GM03348 (cell line): Measurements from ENCODE around the gene TTC28.
"Not testable (repeated sequence)": the region's sequence is repeated elsewhere in the genome, so short reads cannot be mapped to it uniquely, and the experiment has no call there.

ENCODE experiments used
- DNase-seq: peaks from one replicate; pipeline ENCODE4 v3.0.0; 2012; ENCODE audit warnings: low spot score

Gene TTC28

DNA sequence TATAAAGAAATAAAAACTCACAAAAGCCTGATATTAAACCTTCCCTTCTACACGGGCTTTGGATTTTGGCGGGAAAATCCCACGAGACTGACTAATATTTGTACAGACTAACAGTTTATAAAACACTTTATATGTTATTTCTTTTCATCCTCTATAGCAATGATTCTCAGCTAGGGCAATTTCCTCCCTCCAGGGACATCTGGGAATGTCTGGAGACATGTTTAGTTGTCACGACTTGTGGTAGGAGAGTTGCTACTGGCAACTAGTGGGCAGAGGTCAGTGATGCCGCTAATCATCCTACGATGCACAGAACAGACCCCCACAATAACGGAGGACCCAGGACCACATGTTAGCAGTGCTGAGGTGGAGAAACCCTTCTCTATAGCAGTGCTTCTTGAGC, 455.8 kb downstream of the TTC28 start:
- no peak for DNase-seq

DNA sequence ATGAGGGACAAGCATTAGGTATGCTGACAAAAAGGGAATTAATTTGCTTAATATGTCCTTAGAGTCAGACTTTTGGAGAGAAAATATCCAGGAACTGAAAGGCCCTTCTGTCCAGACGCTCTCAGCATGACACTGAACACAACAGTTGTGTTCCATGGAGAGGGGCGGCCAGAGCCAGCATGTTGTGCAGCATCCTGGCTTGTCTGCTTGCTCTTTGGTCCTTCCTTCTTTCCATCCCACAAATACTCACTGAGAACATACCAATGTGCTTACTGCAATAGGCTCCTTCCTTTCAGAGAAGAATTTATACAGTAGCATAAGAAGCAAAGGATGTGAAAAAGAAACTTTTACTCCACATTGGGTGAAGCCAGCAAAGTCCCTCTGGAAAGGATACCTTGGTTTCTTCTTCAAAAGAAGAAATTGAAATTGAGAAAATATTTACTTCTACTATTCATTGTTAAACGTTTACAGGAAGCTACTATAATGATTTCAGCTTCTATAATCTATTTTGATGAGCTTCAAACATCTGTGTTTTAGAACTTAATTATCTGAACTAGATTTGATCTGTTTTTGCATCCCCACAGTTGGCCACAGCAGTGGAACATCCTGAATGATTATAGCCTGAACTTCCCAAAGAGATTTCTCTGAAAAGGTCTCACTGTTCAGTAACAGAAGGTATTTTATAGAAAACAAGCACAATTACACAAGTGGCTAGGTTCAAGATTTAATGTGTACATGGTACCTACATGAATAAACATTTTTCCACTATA, 456.5 kb downstream of the TTC28 start:
- peak; percentile 48 for DNase-seq

DNA sequence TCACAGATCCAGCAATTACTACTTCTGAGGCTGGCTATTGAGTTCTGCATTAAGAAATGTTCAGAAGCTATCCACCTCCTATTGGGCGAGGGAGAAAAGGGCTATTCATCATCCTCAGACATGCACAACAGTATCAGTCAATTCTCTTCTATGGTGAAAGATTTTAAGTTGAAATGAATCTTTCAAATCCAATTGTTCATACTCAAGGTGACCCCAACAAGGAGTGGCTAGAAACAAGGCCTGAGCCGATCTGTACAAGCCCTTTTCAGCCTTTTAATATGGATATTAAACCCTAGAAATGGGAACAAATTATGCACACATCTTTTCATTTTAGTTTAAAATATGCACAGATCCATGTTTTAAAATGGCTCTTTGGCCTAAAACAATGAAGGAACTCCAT, 457.1 kb downstream of the TTC28 start:
- DNase-seq: no peak

DNA sequence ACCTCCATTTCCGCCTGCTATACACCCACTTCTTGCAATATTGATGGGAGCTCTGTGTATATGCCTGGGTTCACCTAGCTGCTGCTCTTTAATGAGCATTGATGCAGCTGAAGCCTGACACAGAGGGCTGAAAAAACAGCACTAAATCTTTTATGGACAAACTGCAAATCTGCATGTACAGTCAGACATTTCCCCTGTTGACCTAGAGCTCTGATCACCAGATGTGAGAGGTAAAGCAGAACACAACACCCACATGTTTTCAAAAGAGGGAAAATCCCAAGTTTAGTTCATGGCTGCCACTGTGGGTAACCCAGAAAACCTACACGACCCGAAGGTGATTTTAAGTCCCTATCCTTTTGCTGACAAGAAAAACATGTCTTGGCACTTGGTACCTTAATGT, 457.6 kb downstream of the TTC28 start:
- no peak for DNase-seq

DNA sequence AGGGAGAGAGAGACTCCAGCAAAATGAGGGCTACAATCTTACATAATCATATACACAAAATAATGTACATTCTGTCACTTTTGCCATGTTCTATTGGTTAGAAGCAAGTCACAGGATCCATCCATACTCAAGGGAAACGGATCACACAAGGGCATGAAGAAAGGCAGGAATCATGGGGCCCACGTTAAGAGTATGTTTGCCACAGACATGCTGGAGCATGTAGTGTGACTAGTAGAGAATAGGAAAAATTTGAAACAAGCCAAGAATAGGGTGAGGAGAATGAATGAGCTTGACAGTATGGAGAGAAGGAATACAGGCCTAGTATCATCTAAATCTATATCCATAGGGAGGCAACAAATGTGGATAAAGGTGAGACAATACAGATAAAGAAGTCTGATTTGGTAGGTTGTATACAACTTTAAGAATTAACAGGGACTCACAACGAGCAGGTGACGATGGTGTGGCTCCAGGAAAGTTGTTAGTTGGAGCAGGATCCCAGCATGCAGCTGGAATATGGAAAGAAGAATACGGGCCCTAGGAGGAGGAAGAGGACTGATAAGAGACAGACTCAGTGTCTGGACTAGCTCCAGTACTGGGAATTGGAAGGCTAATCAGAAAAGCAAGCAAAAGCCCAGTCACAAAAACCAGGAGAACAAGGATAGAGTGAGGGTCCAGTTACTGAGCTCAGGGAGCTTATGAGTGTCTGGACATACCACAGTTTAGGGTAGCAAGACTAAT, 458.8 kb downstream of the TTC28 start:
- DNase-seq: no peak

DNA sequence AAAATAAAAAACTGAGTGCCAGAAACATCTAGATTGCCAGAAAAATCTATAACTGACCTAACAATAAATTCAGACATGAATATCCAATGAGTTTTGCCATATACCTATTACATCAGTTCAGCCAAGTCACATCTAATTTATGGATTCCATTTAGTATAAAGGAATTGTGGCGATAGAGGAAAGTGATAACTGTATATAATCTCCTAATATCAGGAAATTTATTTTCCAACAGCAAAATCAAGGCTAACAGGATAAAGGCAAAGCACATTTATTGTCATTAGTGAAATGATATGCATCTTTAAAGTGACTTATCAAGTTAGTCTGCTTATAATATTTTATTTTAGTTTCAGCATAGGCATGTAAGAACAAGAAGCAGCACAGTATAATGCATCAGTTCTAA, 462.4 kb downstream of the TTC28 start:
- no peak for DNase-seq

DNA sequence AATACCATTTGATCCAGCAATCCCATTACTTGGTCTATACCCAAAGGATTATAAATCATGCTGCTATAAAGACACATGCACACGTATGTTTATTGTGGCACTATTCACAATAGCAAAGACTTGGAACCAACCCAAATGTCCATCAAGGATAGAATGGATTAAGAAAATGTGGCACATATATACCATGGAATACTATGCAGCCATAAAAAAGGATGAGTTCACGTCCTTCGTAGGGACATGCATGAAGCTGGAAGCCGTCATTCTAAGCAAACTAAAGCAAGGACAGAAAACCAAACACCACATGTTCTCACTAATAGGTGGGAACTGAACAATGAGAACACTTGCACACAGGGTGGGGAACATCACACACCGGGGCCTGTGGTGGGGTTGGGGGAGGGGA, 464.9 kb downstream of the TTC28 start:
- not testable (repeated sequence) for DNase-seq

DNA sequence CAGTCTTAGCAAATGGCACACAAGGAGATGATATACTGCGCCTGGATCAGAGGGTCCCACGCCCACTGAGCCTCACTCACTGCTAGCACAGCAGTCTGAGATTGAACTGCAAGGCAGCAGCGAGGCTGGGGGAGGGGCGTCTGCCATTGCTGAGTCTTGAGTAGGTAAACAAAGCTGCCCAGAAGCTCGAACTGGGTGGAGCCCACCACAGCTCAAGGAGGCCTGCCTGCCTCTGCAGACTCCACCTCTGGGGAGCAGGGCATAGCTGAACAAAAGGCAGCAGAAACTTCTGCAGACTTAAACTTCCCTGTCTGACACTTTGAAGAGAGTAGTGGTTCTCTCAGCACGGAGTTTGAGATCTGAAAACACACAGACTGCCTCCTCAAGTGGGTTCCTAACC, 470.2 kb downstream of the TTC28 start:
- DNase-seq: not testable (repeated sequence)

DNA sequence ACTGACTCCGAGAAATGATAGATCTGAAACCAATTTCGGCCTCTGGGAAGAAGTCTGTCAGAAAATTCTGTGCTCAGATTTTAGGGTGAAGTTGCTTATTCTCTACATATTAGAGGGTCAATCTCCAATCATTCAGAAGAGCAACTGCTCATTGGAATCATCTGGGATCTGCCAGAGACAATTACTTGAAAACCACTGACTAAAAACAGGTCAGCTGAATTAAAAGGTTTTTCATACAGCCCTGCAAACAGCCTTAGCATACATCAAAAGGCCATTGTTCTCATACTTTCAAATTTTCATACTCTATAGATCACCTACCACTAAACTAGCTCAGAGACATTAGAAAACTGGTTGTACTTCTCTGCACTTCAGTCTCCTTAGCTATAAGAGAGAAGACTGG, 470.9 kb downstream of the TTC28 start:
- no peak for DNase-seq

DNA sequence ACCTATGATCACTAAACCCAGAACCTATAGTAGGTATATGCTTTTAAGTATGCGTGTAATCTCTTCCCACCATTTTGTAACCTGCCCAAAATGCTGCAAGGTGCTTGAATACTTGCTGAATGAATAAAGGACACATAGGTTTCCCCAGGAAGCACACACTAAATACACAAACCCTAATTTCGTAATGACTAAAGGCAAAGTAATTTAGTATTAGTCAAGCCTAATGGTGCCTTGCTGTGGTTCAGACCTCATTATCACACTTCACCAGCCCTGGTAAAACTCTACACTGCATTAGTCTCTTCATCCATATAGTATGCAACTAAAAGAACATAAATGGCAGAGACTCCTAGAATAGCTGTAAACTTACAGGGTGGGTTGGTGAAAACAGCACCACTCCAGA, 471.6 kb downstream of the TTC28 start:
- DNase-seq: no peak

DNA sequence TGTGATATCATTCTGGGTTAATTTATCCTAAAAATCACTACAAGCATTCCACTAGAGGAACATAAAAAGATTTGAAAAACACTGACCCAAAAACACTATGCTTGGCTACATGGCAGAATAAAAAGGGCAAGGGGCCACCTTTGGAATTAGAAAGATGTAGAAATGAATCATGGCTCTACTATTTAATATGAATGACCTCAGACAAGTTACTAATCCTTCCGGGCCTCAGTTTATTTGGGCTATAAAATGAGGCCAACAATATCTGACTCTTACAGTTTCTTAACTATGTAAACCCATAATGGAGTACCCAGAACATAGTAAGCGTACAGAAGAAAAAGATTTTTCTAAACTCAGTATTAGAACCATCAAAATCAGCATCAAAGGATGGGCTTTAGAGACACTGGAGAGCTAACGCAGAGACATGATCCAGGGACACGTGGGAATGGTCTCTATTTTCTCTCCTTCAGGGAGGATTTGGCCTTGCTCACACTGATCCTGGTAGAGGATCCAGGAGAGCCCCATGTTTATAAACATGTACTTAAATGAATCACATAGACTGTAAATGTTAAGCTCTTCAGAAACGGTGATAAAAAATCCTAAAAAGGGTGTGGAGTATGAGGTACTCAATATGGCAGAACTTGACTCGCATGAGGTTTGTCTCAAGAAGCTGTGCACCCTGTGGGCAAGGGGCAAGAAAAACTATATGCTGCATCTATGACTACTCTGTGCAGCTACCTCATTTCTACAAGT, 472.2 kb downstream of the TTC28 start:
- DNase-seq: peak; percentile 22

DNA sequence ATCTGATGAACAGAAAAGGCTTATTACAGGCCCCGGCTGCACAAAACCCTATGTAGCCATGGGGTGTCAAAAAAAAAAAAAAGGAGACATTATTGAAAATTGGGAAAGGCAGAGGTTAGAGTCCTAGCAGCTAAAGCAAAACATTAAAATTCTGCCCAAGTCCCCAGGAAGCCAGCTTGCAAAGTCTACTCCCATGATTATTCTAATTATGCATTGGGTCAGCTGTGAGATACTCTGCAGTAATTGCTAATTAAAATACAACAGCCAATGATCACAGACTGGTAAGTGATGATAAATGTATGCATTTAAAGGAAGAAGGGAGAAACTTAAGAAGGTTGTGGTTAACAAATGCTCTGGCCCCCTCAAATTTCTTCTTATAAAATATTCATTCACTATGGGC, 473.7 kb downstream of the TTC28 start:
- DNase-seq: no peak

DNA sequence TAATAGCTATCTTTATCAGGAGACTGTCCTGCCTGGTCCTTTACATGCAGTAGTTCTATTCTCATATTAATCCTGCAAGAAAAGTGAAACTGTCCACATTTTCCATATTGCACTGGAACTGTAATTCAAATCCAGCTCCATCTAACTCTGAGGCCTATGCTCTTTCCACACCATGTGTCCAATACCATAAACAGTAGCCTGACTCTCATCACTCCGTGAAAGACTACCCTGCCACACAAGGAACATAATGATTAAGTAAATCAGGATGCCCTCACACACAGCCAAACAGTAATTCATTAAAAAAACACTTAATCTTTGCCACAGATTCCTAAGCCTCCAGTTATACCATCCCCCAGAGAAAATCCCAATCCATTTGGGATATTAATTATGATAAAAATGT, 475.3 kb downstream of the TTC28 start:
- no peak for DNase-seq

DNA sequence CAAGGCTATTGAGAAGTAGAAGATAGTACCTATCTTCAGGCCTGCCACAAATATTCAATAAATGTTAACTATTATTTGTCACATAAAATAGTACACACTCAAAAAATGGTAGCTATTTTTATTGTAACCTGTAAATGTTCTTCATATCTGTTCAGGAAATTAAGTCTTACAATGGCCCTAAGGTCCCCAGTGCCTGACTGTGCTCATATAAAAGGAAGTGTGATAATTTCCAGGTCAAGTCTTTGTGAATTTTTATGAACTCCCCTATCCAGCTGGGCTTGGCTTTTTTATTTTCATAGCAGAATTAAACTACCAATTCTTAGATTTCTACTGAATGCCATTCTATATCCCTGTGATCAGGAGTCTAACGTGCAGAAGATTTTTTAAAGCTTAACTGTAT, 476.4 kb downstream of the TTC28 start:
- DNase-seq: no peak

DNA sequence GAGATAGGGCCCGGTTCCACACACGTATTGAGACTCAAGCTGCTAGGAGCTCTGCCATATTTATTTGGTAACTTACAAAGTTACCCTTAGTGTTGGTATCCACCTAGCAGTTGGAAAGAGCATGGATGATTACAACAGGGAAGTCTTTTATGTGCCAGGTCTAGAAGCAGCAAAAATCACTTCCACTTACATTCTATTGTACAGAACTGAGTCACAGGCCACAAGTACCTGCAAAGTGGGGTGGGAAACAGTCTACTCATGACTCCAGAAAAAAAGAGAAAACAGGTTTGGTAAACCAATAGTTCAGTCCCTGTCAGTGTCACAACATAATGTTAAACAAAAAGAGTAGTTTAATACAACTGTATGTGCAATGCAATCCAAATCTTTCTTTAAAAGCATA, 480.9 kb downstream of the TTC28 start:
- DNase-seq: no peak

DNA sequence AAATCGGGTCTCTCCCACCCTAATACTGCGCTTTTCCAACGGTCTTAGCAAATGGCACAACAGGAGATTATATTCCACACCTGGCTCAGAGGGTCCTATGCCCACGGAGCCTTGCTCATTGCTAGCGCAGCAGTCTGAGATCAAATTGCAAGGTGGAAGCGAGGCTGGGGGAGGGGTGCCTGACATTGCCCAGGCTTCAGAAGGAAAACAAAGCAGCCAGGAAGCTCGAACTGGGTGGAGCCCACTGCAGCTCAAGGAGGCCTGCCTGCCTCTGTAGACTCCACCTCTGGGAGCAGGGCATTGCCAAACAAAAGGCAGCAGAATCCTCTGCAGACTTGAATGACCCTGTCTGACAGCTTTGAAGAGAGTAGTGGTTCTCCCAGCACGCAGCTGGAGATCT, 488.1 kb downstream of the TTC28 start:
- not testable (repeated sequence) for DNase-seq

DNA sequence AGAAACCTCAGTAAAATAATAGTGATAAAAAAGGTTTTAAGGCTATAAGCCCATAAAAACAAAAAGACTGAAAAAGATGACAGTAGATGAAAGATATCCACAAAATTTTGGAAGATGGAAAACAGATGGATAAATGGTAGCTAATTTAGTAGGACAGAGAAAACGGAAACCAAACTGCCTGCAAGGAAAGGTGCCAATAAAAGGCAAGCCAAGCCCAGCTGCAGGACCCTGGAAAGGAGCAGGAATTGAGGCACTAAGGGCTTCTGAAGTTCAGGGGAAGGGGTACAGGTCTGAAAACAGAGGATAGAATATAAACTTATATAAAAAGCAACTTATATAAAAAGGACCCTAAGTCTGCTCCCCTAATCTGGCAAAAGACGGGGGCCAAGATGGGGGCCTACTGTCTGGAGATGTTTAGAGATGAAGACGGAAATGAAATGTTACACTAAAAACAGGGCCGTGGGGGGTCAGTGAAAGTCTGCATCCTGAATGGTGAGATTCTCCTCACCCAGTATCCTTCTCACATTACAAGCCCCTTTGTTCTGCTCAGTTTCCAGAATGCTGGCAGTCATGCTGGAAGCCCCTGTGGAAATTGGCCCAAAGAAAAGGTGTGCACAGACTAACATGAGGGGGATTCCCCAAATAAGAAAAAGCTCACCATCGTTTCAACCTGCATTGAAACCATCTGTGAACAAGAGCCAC, 491.3 kb downstream of the TTC28 start:
- DNase-seq: no peak

DNA sequence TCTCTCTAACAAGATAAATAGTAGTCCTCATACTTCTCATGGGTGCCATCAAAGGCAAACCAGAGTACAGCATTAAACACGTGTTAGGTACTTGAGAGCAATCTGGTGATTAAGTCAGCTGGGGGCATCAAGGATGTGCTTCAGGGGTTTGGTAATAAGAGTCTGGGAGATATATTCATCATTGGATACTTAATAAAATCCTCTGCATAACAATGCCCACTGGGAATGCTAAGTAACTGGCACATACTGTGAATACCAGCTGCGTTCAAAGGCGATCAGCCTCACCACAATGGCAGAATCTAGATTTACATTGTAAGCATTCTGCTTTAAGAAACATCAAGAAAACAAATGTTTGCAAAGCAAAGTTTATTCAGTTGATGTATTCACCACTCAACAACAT, 492.0 kb downstream of the TTC28 start:
- no peak for DNase-seq

DNA sequence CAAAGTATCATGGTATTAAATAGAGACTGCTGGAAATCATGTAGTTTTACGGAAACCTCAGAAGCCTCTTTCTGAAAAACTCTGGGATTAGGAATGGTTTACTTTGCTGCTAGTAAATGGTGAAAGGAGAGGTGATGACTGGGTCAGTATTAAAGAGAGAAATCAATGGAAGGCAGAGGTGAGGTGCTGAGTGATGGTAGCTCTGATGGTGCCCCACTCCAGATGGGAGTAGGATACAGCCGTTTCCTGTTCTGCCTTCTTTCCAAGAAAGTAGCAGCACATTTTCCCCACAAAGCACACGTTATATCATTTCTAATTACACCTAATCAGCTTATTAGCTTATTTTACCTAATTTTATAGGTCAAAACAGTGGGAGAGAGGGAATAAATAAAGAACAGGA, 493.0 kb downstream of the TTC28 start:
- no peak for DNase-seq

DNA sequence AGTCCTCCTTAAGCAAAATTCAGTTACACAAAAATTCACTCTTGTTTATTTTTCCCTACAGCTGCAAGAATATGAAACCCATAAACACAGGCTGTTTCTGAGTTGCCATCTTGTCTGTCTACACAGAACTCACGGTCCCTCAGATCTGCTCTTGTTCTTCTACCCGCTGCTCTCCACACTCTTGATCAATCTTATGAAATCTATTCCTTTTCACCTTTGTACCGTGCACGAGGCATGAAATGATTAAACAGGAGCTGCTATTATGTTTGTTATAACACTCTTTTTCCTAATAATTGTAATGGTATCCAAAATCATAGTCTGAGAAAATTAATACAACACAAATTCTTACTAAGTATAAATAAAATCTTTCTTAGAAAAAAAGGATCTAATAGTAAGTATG, 494.5 kb downstream of the TTC28 start:
- no peak for DNase-seq

DNA sequence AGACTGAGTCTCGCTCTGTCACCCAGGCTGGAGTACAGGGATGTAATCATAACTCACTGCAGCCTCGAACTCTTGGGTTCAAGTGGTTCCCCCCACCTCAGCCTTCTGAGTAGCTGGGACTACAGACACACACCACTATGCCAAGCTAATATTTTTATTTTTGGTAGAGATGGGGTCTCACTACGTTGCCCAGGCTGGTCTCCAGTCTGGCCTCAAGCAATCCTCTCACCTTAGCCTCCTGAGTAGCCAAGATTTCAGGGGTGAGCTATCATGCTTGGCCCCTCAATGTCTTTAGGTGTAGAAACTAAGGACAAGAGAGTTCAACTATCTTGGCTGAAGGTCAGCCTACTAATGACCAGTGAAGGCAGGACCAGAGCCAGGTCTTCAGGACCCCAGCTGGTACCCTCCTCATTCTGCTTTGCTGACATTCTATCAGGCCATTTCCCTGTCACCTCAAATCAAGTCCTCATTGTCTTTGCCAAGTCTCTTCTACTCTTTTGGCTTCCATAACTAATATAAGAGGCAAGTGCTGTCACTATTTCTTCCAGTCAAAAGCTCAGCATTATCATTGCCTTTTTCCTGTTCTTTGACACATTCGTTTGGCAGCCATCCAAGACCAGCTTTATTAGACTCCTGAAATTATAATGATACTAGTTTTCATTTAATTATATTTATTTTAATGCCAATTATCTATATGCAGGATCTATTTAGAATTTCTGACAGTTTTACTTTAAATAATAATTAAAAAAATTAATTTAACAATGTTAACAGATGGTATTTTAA, 496.4 kb downstream of the TTC28 start:
- DNase-seq: no peak
